ENCODE measurements around the gene UQCRQ. TPM values are rescaled to one million over a fixed set of nuclear protein-coding genes. Genes with fewer than 3 reads are reported as not detected.

The UQCRQ gene
- total and polyA plus RNA-seq, 2 donors from 2014 or later: 306 to 1,158 TPM

DNA sequence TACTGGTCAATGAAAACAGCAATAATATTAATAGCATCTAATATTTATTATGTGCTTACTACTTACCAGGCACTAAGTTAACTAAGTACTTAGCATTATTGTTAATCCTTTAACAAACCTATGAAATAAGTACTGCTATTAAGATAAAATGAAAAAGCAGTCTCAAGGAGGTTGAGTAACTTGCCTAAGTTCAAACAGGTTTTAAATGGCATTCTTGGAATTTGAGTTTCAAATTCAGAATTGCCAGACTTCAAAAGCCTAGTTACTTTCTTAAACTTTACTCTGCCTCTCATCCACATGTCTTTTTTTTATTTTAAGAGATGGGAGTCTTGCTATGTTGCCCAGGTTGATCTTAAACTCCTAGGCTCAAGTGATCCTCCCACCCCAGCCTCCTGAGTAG is 23.1 kb downstream of the UQCRQ start:
- Histone ChIP-seq H3K9me3 (ENCODE audit: control insufficient read depth in 2 of 3, insufficient read depth in 1 of 3, low read length in 3 of 3) (no peaks in the 10 kb centered on the region), H3K36me3 (ENCODE audit: control insufficient read depth in 2 of 3, insufficient read depth in 3 of 3, low read length in 3 of 3) (peaks cover 22 to 52% (median 37%) of the 10 kb centered on the region in 3 donors), H3K4me1 (ENCODE audit: control insufficient read depth in 2 of 3, insufficient read depth in 2 of 3, low read depth in 1 of 3, low read length in 3 of 3) (no peaks in the 10 kb centered on the region), H3K9ac (ENCODE audit: low read length in 3 of 3) (no peak overlapping the region), H3K27ac (ENCODE audit: low read depth in 2 of 2, low read length in 2 of 2) (no peak overlapping the region), H3K27me3 (ENCODE audit: control insufficient read depth, insufficient read depth, low read length) (no peaks in the 10 kb centered on the region), H3K4me3 (ENCODE audit: low read length in 3 of 3) (no peak overlapping the region)
- FAIRE-seq (no peak), DNase-seq (no peak)
- intact Hi-C loops (cut with DNase I): no loop called here
- TF ChIP-seq, protein P1, sequence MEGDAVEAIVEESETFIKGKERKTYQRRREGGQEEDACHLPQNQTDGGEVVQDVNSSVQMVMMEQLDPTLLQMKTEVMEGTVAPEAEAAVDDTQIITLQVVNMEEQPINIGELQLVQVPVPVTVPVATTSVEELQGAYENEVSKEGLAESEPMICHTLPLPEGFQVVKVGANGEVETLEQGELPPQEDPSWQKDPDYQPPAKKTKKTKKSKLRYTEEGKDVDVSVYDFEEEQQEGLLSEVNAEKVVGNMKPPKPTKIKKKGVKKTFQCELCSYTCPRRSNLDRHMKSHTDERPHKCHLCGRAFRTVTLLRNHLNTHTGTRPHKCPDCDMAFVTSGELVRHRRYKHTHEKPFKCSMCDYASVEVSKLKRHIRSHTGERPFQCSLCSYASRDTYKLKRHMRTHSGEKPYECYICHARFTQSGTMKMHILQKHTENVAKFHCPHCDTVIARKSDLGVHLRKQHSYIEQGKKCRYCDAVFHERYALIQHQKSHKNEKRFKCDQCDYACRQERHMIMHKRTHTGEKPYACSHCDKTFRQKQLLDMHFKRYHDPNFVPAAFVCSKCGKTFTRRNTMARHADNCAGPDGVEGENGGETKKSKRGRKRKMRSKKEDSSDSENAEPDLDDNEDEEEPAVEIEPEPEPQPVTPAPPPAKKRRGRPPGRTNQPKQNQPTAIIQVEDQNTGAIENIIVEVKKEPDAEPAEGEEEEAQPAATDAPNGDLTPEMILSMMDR (IDR thresholded peaks at IDR 0.05; ENCODE audit: borderline replicate concordance, extremely low read depth, insufficient read depth): no peak

DNA sequence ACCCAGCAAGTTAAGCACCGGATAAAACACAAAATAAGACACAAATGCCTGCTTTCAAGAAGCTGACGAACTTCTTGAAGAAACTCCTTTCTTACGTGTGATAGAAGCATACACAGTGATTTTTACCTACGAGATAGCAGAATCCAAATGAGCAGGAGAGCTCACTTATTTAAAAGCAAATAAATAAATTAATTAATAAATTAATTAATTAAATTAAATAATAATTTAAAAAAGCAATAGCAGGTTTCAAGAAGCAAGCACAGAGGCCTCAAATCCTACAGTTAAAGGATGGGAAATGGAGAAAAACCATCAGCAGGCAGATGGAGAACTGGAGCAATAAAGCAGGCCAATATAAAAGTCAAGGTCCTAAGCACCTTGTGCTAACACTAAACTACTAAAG is 24.4 kb downstream of the UQCRQ start:
- Histone ChIP-seq H3K27ac (ENCODE audit: low read depth in 2 of 2, low read length in 2 of 2) (no peak overlapping the region), H3K9ac (ENCODE audit: low read length in 3 of 3) (no peak overlapping the region), H3K4me1 (ENCODE audit: control insufficient read depth in 2 of 3, insufficient read depth in 2 of 3, low read depth in 1 of 3, low read length in 3 of 3) (no peaks in the 10 kb centered on the region), H3K9me3 (ENCODE audit: control insufficient read depth in 2 of 3, insufficient read depth in 1 of 3, low read length in 3 of 3) (no peaks in the 10 kb centered on the region), H3K4me3 (ENCODE audit: low read length in 3 of 3) (no peak overlapping the region), H3K36me3 (ENCODE audit: control insufficient read depth in 2 of 3, insufficient read depth in 3 of 3, low read length in 3 of 3) (peaks cover 22 to 64% (median 38%) of the 10 kb centered on the region in 3 donors), H3K27me3 (ENCODE audit: control insufficient read depth, insufficient read depth, low read length) (no peaks in the 10 kb centered on the region)
- TF ChIP-seq, protein P1 (IDR thresholded peaks at IDR 0.05; ENCODE audit: borderline replicate concordance, extremely low read depth, insufficient read depth): no peak
- FAIRE-seq: no peak
- intact Hi-C loops (cut with DNase I): no loop called here
- no peak for DNase-seq

DNA sequence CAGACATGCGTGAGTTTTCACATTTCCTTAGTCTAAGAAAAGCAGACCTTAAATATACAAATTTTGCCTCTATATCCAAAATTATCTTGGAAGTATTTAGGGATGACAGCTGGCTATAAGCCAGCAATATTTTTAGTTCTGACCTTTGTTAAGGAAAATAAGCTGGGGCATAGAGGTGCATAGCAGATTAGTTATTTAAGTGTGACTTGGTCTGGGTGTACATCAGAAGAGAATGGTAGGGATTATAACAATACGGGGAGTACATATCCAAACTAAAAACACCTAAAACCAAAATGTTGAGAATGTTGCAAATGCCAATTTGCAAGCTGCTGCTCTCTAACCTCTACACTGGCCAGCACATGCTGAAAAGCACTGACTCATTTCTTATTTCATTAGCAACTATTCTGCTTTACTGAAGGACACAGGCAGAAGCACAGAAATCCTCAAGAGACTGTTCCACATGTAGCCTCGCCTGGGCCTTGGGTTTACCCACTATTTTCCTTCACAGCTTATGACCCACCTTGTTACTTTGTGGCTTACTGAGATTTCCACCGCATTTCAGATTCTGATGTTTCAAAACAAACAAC is 29.4 kb downstream of the UQCRQ start:
- TF ChIP-seq, protein P1 (IDR thresholded peaks at IDR 0.05; ENCODE audit: borderline replicate concordance, extremely low read depth, insufficient read depth): no peak
- Histone ChIP-seq H3K27ac (ENCODE audit: low read depth in 2 of 2, low read length in 2 of 2) (no peak overlapping the region), H3K36me3 (ENCODE audit: control insufficient read depth in 2 of 3, insufficient read depth in 3 of 3, low read length in 3 of 3) (peaks cover 8 to 56% (median 36%) of the 10 kb centered on the region in 3 donors), H3K27me3 (ENCODE audit: control insufficient read depth, insufficient read depth, low read length) (no peaks in the 10 kb centered on the region), H3K9me3 (ENCODE audit: control insufficient read depth in 2 of 3, insufficient read depth in 1 of 3, low read length in 3 of 3) (no peaks in the 10 kb centered on the region), H3K4me3 (ENCODE audit: low read length in 3 of 3) (no peak overlapping the region), H3K4me1 (ENCODE audit: control insufficient read depth in 2 of 3, insufficient read depth in 2 of 3, low read depth in 1 of 3, low read length in 3 of 3) (no peaks in the 10 kb centered on the region), H3K9ac (ENCODE audit: low read length in 3 of 3) (no peak overlapping the region)
- no peak for FAIRE-seq
- intact Hi-C loops (cut with DNase I): no loop called here
- no peak for DNase-seq

DNA sequence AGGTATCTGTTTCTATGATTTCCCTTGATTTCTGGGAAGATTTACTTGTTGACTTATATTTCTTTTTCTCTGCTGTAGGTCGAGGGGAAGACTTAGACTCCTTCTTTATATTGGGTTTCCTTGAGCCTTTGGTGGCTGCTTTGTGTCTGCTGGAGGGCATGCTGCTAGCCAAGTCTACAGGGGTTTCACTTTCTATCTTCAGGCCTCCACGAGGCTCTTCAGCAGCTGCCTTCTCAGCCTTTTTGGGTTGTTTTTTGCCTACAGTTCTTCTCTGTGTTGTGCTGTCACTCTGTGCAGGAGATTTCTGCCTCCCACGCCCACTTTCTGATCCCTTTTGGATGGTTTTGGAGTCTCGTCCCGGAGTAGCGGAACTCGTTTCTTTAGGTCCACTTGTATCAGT is 30.2 kb downstream of the UQCRQ start:
- TF ChIP-seq, protein P1 (IDR thresholded peaks at IDR 0.05; ENCODE audit: borderline replicate concordance, extremely low read depth, insufficient read depth): no peak
- Histone ChIP-seq H3K36me3 (ENCODE audit: control insufficient read depth in 2 of 3, insufficient read depth in 3 of 3, low read length in 3 of 3) (peaks cover 8 to 55% (median 39%) of the 10 kb centered on the region in 3 donors), H3K9me3 (ENCODE audit: control insufficient read depth in 2 of 3, insufficient read depth in 1 of 3, low read length in 3 of 3) (no peaks in the 10 kb centered on the region), H3K27me3 (ENCODE audit: control insufficient read depth, insufficient read depth, low read length) (no peaks in the 10 kb centered on the region), H3K4me3 (ENCODE audit: low read length in 3 of 3) (no peak overlapping the region), H3K9ac (ENCODE audit: low read length in 3 of 3) (no peak overlapping the region), H3K27ac (ENCODE audit: low read depth in 2 of 2, low read length in 2 of 2) (no peak overlapping the region), H3K4me1 (ENCODE audit: control insufficient read depth in 2 of 3, insufficient read depth in 2 of 3, low read depth in 1 of 3, low read length in 3 of 3) (no peaks in the 10 kb centered on the region)
- intact Hi-C loops (cut with DNase I): no loop called here
- FAIRE-seq (no peak), DNase-seq (no peak)

Data from kidney (tissue), 14 donors.